ENCODE results near the gene STXBP5L.

The STXBP5L gene

DNA sequence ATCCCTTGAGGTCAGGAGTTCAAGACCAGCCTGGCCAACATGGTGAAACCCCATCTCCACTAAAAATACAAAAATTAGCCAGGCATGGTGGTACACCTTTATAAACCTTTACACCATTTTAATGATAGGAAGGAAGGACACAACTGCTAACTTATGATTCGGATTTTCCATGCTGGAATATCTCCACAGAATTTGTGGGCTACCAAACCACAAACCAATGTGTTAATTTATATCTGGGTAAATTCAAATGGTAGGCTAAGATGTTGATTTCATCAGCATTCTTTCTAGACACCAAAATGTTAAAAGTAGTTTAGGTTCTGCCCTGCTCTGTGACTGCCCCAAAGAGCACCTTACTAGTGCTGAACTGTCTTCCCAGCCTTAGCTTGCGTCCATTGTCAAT lies 565.0 kb downstream of the STXBP5L start:
- H3K4me3 ChIP-seq (ENCODE audit: control insufficient read depth, low read depth, low read length) = no peak overlapping the region
- DNase-seq (ENCODE audit: low read depth) = no peak
- no peak for TF ChIP-seq CTCF (conservative IDR thresholded peaks at IDR 0.05; ENCODE audit: control insufficient read depth, insufficient read depth, low read depth, low read length)

Measured in fibroblast of mammary gland (primary cell).